ENCODE results near the gene BCL11B.

BCL11B gene

DNA sequence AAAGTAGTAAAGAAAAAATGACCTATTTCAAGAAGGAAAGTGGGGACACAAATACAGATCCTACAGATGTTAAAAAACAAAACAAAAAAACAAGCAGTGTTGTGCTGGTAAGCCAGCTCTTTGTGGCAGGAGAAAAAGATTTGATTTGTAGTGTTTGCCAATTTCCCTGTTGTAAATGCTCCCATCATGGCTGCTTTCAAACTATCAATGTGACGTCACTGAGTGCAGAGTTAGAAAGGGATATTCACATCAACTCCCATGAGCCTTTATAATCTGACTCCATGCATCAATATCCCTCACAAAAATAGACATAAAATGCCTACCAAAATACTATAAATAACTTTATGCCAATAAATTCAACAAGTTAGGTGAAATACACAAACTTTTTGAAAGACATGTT, 32.2 kb upstream of the BCL11B start:
- Mint-ChIP-seq H3K4me3 (no peak overlapping the region), H3K27me3 (peaks cover 11% of the 10 kb centered on the region), H3K27ac (no peak overlapping the region), H3K4me1 (no peaks in the 10 kb centered on the region), H3K36me3 (peaks cover 7% of the 10 kb centered on the region), H3K9me3 (peaks cover 16% of the 10 kb centered on the region)
- no peak for ATAC-seq

DNA sequence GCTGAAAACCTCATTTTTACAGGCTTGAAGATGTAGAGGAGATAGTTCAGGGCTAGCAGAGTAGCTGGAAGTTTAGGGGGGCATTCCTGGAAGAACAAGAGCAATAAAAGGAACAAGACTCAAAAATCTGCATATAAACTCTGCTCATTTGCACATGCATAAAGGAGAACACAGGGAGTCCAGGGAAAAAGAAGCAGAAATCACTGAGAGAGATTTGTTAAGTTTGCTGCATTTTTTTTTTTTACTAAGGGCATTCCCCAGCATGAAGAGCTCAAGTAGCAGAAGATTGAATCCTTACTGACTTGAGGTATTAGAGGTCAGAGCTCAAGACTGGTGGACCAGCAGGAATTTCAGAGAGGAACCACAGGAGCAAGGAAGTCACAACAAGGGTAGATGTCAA, 28.2 kb upstream of the BCL11B start:
- H3K27me3 Mint-ChIP-seq = peaks cover 11% of the 10 kb centered on the region
- H3K27ac Mint-ChIP-seq = no peak overlapping the region
- peaks cover 7% of the 10 kb centered on the region for H3K36me3 Mint-ChIP-seq
- H3K4me3 Mint-ChIP-seq = no peak overlapping the region
- no peak for ATAC-seq
- H3K9me3 Mint-ChIP-seq = peaks cover 21% of the 10 kb centered on the region
- no peaks in the 10 kb centered on the region for H3K4me1 Mint-ChIP-seq

DNA sequence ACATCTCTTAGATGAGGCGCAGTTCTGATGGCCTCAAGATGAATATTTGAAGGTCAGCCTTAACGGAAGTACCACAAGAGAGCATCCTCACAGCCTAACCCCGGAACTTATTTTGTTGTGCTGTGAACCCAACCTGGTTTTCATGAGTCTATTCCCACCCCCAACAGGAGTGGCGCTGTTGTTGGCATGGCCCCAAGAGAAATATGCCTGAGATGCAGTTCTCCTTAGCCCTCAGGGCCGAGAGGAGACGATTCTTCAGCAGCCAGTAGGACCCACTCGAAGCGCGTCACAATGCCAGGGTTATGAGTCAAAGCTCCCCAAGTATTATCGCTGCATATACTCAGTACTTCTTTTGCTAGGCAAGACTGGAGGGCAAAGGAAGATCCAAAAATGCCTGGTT, 24.5 kb upstream of the BCL11B start:
- peaks cover 20% of the 10 kb centered on the region for H3K9me3 Mint-ChIP-seq
- H3K27me3 Mint-ChIP-seq = peaks cover 21% of the 10 kb centered on the region
- H3K36me3 Mint-ChIP-seq = peaks cover 7% of the 10 kb centered on the region
- no peaks in the 10 kb centered on the region for H3K4me1 Mint-ChIP-seq
- no peak for ATAC-seq
- no peak overlapping the region for H3K4me3 Mint-ChIP-seq
- H3K27ac Mint-ChIP-seq = no peak overlapping the region

DNA sequence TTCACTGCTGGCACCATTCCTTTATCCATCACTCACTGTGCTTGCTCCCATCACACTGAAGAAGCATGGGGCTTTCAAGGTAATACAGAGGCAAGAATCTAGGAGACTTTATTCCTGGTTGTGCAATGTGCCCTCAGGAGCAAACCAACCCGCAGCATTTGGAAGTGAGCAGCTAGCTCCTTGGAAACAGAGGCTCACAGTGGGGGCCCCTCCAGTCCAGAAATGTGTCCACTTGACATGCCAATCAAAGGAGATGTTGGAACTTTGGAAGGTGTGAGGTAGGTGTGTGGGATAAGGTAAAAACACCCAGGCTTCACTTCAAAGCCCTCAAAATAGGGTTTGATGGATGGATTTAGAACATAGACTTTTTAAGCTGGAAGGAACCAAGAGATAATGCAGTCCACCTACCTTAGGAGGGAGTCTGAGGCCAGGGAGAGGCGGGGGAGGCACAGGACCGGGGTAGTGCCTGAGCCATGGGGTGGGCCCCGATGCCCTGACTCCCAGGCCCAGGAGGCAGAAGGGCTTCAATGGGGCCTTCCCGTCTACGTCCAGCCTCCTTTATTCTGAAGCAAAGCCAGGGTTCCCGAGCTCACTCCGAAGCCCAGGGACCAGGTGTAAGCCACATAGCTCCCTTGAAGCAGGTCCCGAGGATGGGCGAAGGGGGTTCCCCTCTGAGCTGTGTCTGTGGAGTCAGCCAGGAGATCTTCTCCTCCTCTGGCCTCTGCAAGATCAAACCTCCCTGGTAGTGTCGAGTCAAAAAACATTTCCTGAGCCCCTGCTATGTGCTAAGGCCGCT, 17.6 kb upstream of the BCL11B start:
- Mint-ChIP-seq H3K4me3 (no peak overlapping the region), H3K36me3 (no peaks in the 10 kb centered on the region), H3K9me3 (peaks cover 2% of the 10 kb centered on the region), H3K27me3 (peaks cover 35% of the 10 kb centered on the region), H3K27ac (no peak overlapping the region), H3K4me1 (no peaks in the 10 kb centered on the region)
- no peak for ATAC-seq

DNA sequence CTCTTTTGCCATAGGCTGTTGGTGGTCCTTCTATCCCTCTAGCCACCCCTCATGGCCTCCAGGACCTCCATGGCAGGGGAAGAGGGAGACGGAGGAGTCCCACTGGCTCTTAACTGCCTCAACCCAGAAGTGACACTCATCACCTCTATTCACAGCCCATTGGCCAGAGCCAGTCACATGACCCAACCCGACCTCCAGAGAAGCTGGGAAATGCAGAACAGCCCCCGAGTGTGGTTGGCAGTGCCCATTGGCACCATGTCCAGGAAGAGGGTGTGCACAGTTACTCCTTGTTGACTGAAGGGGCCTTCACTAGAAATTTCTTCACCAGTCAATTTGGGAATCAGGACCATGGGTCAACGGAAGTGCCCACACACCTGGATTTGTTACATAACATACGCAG, 17.0 kb upstream of the BCL11B start:
- Mint-ChIP-seq H3K4me3 (no peak overlapping the region), H3K4me1 (no peaks in the 10 kb centered on the region), H3K9me3 (peaks cover 2% of the 10 kb centered on the region), H3K27me3 (peaks cover 36% of the 10 kb centered on the region), H3K36me3 (no peaks in the 10 kb centered on the region), H3K27ac (no peak overlapping the region)
- no peak for ATAC-seq

DNA sequence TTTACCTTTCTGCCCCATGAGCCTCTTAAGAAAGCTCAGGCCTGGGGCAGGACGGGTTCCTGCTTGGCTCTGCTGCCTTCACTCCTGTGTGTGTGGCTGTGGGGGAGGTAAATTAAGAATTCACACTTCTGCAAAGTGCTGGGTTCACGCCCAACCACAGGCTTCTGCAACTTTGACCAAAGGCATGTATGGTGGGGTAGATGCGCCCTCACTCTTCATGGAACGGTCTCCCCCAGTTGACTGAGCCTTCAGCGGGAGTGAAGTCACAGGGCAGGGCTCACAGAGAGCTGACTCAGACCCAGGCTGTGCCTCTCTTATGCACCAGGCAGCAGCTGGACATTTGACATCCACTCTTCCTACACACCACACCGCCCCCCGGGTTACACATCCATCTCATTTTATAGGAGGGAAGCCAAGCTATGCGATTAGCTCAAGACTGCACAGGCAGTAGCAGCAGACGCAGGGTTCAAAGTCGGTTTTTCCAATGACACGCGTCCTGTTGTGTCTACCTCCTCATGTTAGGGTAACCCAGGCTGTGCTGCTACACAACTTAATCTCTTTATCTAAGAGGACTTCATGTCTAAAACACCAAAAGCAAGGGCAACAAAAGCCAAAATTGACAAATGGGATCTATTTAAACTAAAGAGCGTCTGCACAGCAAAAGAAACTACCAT, 15.4 kb upstream of the BCL11B start:
- Mint-ChIP-seq H3K9me3 (peaks cover 2% of the 10 kb centered on the region), H3K4me1 (no peaks in the 10 kb centered on the region), H3K4me3 (no peak overlapping the region), H3K27ac (no peak overlapping the region), H3K36me3 (no peaks in the 10 kb centered on the region), H3K27me3 (peaks cover 33% of the 10 kb centered on the region)
- no peak for ATAC-seq

DNA sequence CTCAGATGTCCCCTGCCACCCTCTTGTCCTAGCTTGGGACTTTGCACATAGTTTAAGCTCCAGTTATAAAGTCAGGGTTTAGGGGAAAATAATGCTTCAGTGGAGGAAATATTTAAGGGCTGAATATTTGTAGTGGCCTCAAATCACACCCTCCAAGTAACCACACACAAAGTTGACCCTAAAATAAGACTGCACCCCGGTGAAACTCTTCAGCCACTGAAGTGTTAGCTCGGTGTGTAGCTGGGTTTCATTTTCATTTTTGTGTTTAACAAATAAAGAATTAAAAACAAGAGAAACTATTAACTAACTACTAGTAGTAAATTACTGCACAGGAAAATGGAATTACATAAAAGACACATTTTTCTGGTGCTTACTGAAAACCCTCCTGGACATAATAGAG, 14.8 kb upstream of the BCL11B start:
- H3K4me3 Mint-ChIP-seq = no peak overlapping the region
- H3K27ac Mint-ChIP-seq = no peak overlapping the region
- peaks cover 27% of the 10 kb centered on the region for H3K27me3 Mint-ChIP-seq

DNA sequence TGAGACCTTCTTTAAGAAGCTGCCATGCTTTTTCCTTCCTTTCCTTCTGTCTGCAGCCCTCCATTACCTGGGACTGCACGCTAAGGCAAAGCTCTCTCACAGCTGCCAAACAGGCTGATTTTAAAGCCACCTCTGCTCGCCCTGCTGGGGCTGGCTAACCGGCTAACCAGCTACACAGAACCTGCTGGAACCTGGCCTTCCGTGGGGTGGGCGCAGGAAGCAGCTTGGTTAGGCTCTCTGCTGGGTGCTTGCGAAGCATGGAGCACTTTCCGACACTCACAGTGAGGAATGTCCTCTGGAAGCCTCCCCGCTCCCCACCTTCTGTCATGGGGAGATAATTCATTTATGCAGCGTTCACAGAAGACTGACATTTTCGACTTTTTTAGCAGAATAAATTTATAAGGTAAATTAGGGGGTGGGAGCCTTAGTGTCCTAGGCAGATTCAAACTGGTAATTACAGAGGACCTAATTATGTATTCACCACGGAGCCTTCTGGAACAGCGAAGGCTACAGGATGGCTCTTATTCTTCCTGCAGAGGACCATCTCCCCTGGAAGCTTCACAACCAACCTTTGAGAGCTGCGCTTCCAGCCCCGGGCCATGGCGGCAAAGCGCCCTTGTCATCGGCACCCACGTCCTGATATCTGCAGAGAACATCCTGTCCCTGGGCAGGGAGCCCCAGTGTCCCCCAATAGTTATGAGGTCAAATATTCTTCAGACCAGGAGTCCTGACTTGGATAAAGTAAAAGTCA, 12.4 kb upstream of the BCL11B start:
- Mint-ChIP-seq H3K27ac (no peak overlapping the region), H3K27me3 (peaks cover 15% of the 10 kb centered on the region), H3K9me3 (no peaks in the 10 kb centered on the region), H3K4me1 (no peaks in the 10 kb centered on the region), H3K36me3 (no peaks in the 10 kb centered on the region), H3K4me3 (no peak overlapping the region)
- no peak for ATAC-seq

More for the DNA sequence above, 14.8 kb upstream of the BCL11B start:
- Mint-ChIP-seq H3K36me3 (no peaks in the 10 kb centered on the region), H3K9me3 (peaks cover under 1% of the 10 kb centered on the region), H3K4me1 (no peaks in the 10 kb centered on the region)
- no peak for ATAC-seq

DNA sequence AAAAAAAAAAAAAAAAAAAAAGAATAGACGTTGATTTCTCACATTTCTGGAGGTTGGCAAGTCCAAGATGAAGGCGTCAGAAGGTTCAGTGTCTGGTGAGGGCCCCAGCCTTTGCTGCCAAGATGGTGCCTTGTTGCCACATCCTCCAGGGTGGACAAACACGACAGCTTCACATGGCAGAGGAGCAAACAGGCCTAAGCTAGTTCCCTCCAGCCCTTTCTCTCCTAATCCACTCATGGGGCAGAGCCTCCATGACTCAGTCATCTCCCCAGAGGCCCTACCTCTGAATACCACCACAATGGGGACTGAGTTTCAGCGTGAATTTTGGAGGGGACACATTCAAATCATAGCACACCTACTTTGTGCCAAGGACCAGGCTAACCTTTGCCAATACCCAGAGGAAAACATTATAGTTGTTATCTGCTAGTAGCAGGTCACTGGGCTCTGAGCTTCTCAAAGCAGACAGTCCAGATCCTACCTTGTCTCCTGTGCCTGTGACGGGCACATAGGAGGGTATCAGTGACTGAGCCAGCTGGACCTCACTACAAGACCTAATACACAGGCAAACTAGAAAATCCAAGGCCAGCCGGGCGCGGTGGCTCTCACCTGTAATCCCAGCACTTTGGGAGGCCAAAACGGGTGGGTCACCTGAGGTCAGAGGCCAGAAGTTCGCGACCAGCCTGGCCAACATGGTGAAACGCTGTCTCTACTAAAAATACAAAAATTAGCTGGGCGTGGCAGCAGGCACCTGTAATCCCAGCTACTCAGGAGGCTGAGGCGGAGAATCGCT, 10.5 kb upstream of the BCL11B start:
- ATAC-seq = no peak
- H3K36me3 Mint-ChIP-seq = no peaks in the 10 kb centered on the region
- H3K27me3 Mint-ChIP-seq = peaks cover 19% of the 10 kb centered on the region
- no peak overlapping the region for H3K27ac Mint-ChIP-seq
- H3K4me3 Mint-ChIP-seq = no peak overlapping the region
- H3K4me1 Mint-ChIP-seq = no peaks in the 10 kb centered on the region
- no peaks in the 10 kb centered on the region for H3K9me3 Mint-ChIP-seq

DNA sequence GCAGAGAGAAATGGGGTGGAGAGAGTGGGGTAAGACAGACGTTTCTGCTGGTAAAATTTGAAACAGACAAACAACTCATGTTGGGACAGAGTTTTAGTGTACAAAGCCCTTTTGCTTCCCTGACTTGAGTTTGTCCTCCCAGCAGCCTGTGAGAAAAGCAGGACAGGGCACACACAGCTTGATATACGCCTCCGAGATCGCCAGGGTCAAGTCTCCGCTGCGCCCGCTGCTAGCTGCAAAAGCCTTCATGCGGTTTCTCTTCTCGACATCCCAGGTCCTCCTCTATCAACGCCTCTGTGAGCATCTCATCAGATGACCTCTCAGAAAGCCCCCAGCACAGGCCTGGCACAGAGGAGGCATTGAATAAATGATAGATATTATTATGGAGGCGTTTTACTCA, 9.4 kb upstream of the BCL11B start:
- no peak for ATAC-seq
- H3K27me3 Mint-ChIP-seq = peaks cover 28% of the 10 kb centered on the region
- no peak overlapping the region for H3K27ac Mint-ChIP-seq
- no peaks in the 10 kb centered on the region for H3K4me1 Mint-ChIP-seq
- H3K4me3 Mint-ChIP-seq = no peak overlapping the region
- H3K36me3 Mint-ChIP-seq = no peaks in the 10 kb centered on the region
- H3K9me3 Mint-ChIP-seq = no peaks in the 10 kb centered on the region

DNA sequence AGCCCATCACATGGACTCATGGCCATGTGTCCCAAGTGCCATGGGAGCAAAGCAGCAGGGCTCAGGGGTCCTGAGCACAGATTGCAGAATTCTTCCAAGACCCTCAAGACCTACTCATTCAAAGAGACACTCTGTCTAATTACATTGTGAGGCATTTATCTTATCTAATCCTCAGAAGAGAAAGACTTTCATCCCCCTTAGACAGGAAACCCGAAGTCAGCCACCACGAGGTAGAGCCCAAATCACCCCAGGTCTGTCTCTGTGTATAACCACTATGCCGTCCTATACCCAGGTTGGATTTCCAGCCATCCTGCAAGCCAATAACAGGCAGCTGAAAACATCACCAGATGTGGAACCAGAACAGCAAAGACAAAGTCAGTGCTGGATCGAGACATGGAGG, 8.9 kb upstream of the BCL11B start:
- Mint-ChIP-seq H3K9me3 (no peaks in the 10 kb centered on the region), H3K36me3 (no peaks in the 10 kb centered on the region), H3K4me3 (no peak overlapping the region), H3K4me1 (no peaks in the 10 kb centered on the region), H3K27ac (no peak overlapping the region), H3K27me3 (peaks cover 32% of the 10 kb centered on the region)
- ATAC-seq = no peak

DNA sequence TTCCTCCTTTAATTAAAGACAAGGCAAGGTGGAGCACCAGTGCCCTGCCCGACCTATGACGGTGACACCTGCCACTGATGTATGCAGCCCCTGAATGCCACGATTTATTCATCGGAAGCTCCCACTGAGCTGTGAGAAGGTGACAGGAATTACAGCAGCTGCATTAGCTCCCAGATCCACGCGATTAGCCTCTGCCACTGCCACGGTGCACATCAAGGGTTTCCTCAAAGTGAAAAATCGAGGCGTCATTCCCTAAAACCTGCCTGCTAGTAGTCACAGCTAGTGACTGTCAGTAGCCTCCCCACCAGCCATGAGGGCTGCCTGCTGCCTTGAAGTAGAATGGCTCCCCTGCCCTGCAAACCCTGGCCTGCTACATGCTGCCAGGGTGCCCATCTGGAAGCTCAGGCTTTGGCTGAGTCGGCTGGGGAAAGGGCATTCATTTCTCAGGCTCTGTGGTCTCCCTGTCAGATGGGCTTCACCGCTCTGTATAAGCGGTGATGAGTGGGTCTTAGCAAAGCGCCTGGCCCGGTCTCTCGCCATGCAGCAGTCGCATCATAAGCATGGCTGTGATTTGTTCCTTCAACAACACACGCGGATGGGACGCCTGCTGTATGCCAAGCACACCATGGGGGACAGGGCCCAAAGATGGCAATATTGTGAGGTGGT, 8.2 kb upstream of the BCL11B start:
- H3K27ac Mint-ChIP-seq = no peak overlapping the region
- H3K9me3 Mint-ChIP-seq = no peaks in the 10 kb centered on the region
- H3K4me3 Mint-ChIP-seq = no peak overlapping the region
- no peaks in the 10 kb centered on the region for H3K4me1 Mint-ChIP-seq
- ATAC-seq = no peak
- peaks cover 32% of the 10 kb centered on the region for H3K27me3 Mint-ChIP-seq
- H3K36me3 Mint-ChIP-seq = no peaks in the 10 kb centered on the region

DNA sequence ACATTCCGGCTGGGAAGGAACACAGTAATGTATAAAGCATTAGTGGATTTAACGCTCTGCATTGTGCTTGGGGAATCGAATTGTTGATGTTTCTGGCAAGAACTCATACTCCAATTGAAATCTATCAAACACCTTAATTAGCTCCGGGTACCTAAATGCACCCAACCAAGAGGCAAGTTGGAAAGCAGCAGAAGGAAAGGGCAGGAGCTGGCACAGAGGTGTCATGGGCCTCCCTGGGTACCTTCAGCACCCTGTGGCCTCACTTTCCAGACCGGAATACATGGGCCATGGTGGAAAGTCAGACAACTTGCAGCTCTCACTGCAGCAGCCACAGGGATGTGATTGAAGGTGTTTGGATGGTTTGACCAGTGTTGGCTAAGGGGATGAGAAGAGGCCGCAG, 6.8 kb upstream of the BCL11B start:
- Mint-ChIP-seq H3K4me3 (no peak overlapping the region), H3K9me3 (peaks cover 3% of the 10 kb centered on the region), H3K27me3 (peaks cover 39% of the 10 kb centered on the region), H3K36me3 (peaks cover 7% of the 10 kb centered on the region), H3K4me1 (peaks cover 8% of the 10 kb centered on the region), H3K27ac (no peak overlapping the region)
- no peak for ATAC-seq

DNA sequence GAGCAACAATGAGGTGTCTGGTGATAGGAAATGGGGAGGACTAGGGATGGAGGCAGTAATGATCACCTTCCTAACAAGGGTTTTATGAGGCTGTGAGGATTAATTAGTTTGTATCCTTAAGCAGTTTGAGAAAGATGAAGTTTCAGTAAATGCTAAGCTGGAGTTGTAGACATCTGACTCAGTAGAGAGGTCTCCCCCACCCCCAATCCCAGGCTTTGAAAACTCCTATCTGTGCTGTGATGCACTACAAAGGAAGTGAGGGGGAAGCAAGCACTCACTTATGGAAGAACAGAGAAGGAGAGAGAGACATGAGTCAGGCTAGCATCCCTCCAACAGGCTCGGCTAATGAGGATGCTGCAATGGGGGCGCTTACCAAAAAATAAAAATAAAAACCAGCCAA, 5.5 kb upstream of the BCL11B start:
- no peak overlapping the region for H3K27ac Mint-ChIP-seq
- peaks cover 3% of the 10 kb centered on the region for H3K9me3 Mint-ChIP-seq
- H3K4me1 Mint-ChIP-seq = peaks cover 13% of the 10 kb centered on the region
- H3K4me3 Mint-ChIP-seq = no peak overlapping the region
- H3K27me3 Mint-ChIP-seq = peaks cover 46% of the 10 kb centered on the region
- H3K36me3 Mint-ChIP-seq = peaks cover 7% of the 10 kb centered on the region
- no peak for ATAC-seq

DNA sequence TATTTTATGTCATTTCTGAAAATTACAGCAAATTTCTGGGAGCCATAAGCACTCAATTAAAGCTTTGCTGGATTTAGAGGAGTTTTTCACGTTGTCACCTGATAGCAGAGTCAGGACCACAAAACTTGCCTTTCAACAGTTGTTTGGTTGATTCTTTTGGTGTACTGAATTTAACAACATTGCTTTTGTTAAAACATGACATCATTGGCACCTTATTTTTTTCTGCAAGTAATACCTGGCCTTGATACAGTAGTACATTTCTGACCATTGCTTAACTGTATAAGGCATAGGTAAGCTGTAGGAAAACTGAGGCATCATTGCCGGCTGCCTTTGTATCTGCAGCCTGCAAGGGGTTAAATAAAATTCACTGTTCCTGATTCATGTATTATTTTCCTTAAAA, 4.5 kb upstream of the BCL11B start:
- peaks cover 56% of the 10 kb centered on the region for H3K27me3 Mint-ChIP-seq
- H3K4me1 Mint-ChIP-seq = peaks cover 20% of the 10 kb centered on the region
- no peak for ATAC-seq
- peaks cover 3% of the 10 kb centered on the region for H3K9me3 Mint-ChIP-seq
- H3K36me3 Mint-ChIP-seq = peaks cover 7% of the 10 kb centered on the region
- H3K27ac Mint-ChIP-seq = no peak overlapping the region
- H3K4me3 Mint-ChIP-seq = no peak overlapping the region

All from stimulated activated memory B cell treated with anti-CD40 and anti-IgM and Interleukin-4, amounts not matched to agents 10 μg/mL and 1 μg/mL and 100 μg/mL, for 72 hours (primary cell).